HEK293 (cell line): ENCODE results near the gene TRMT112.

Source experiments
- BCL11A ChIP-seq: fragments of 450-650 bp; formaldehyde crosslinking; IDR thresholded peaks from 2 replicates; pipeline ENCODE4 v1.5.1; 2016; ENCODE audit warnings: low read depth, missing biosample characterization, missing genetic modification characterization
- GLI2 ChIP-seq: fragments of 450-650 bp; formaldehyde crosslinking; IDR thresholded peaks from 2 replicates; pipeline ENCODE4; 2017; ENCODE audit warnings: missing biosample characterization, missing genetic modification characterization, low read depth, borderline replicate concordance
- GLI4 ChIP-seq: fragments of 450-650 bp; formaldehyde crosslinking; IDR thresholded peaks from 2 replicates; pipeline ENCODE4 v1.5.1; 2016; ENCODE audit warnings: missing biosample characterization, missing genetic modification characterization
- GLIS2 ChIP-seq: fragments of 450-650 bp; formaldehyde crosslinking; IDR thresholded peaks from 2 replicates; pipeline ENCODE4 v1.5.1; 2016; ENCODE audit warnings: missing biosample characterization, missing genetic modification characterization
- OSR2 ChIP-seq: fragments of 450-650 bp; formaldehyde crosslinking; IDR thresholded peaks from 2 replicates; pipeline ENCODE4 v1.5.1; 2016; ENCODE audit warnings: missing biosample characterization, missing genetic modification characterization
- PRDM6 ChIP-seq: fragments of 450-650 bp; formaldehyde crosslinking; IDR thresholded peaks from 2 replicates; pipeline ENCODE4 v1.5.1; 2017; ENCODE audit warnings: missing biosample characterization, missing genetic modification characterization
- RBAK ChIP-seq: fragments of 450-650 bp; formaldehyde crosslinking; IDR thresholded peaks from 2 replicates; pipeline ENCODE4 v1.5.1; 2016; ENCODE audit warnings: missing biosample characterization, missing genetic modification characterization
- SCRT1 ChIP-seq: fragments of 450-650 bp; formaldehyde crosslinking; IDR thresholded peaks from 2 replicates; pipeline ENCODE4 v1.5.1; 2016; ENCODE audit warnings: missing biosample characterization, missing genetic modification characterization, borderline replicate concordance
- SETDB1 ChIP-seq: IDR thresholded peaks from one replicate; pipeline ENCODE4 v1.6.1; 2017; ENCODE audit warnings: mild to moderate bottlenecking, low read length, moderate library complexity, mixed read lengths; ENCODE audit not compliant: insufficient read length
- ZBTB44 ChIP-seq: fragments of 450-650 bp; IDR thresholded peaks from 2 replicates; pipeline ENCODE4 v1.5.1; 2018; ENCODE audit warnings: missing biosample characterization, mild to moderate bottlenecking, missing genetic modification characterization
- ZFHX2 ChIP-seq: fragments of 450-650 bp; formaldehyde crosslinking; conservative IDR thresholded peaks from 2 replicates; pipeline ENCODE4 v1.5.1; 2016; ENCODE audit warnings: missing biosample characterization, missing genetic modification characterization
- ZNF10 ChIP-seq: fragments of 450-650 bp; formaldehyde crosslinking; IDR thresholded peaks from 2 replicates; pipeline ENCODE4 v1.5.1; 2017; ENCODE audit warnings: missing biosample characterization, missing genetic modification characterization
- ZNF146 ChIP-seq: fragments of 450-650 bp; formaldehyde crosslinking; IDR thresholded peaks from 2 replicates; pipeline ENCODE4 v1.5.1; 2016; ENCODE audit warnings: missing biosample characterization, missing genetic modification characterization
- ZNF274 ChIP-seq, 2 experiments: fragments of 200-500 bp in 1 of 2; fragments of 450-650 bp in 1 of 2; sonication (Bioruptor generic) in 1 of 2; formaldehyde crosslinking in 1 of 2; IDR thresholded peaks; 2 replicates each; pipeline versions ENCODE4 v1.5.1 to v1.6.1; 2014 to 2016; ENCODE audit warnings: borderline replicate concordance in 1 of 2, inconsistent platforms in 1 of 2, low read length in 1 of 2, missing biosample characterization in 1 of 2, missing genetic modification characterization in 1 of 2
- ZNF311 ChIP-seq: fragments of 450-650 bp; formaldehyde crosslinking; IDR thresholded peaks from 2 replicates; pipeline ENCODE4 v1.5.1; 2017; ENCODE audit warnings: missing biosample characterization, missing genetic modification characterization, borderline replicate concordance
- ZNF658 ChIP-seq: fragments of 450-650 bp; formaldehyde crosslinking; IDR thresholded peaks from 2 replicates; pipeline ENCODE4; 2016; ENCODE audit warnings: missing biosample characterization, missing genetic modification characterization
- ZNF664 ChIP-seq: fragments of 450-650 bp; formaldehyde crosslinking; IDR thresholded peaks from 2 replicates; pipeline ENCODE4 v1.5.1; 2016; ENCODE audit warnings: missing biosample characterization, missing genetic modification characterization
- ZNF677 ChIP-seq: fragments of 450-650 bp; IDR thresholded peaks from 2 replicates; pipeline ENCODE4 v1.5.0; 2018; ENCODE audit warnings: missing biosample characterization, mild to moderate bottlenecking, missing genetic modification characterization, moderate library complexity
- ZNF76 ChIP-seq: fragments of 450-650 bp; formaldehyde crosslinking; IDR thresholded peaks from 2 replicates; pipeline ENCODE4; 2016; ENCODE audit warnings: low read depth, missing biosample characterization, missing genetic modification characterization, borderline replicate concordance
- ZNF830 ChIP-seq: fragments of 450-650 bp; IDR thresholded peaks from 2 replicates; pipeline ENCODE4 v1.5.0; 2018; ENCODE audit warnings: missing biosample characterization, missing genetic modification characterization, low read depth, mild to moderate bottlenecking, moderate library complexity
- ZNF837 ChIP-seq: fragments of 450-650 bp; formaldehyde crosslinking; IDR thresholded peaks from 2 replicates; pipeline ENCODE4 v1.5.1; 2016; ENCODE audit warnings: missing biosample characterization, missing genetic modification characterization
- ZNF843 ChIP-seq: fragments of 450-650 bp; formaldehyde crosslinking; IDR thresholded peaks from 2 replicates; pipeline ENCODE4 v1.5.1; 2016; ENCODE audit warnings: missing biosample characterization, missing genetic modification characterization
- ZSCAN18 ChIP-seq: fragments of 450-650 bp; formaldehyde crosslinking; IDR thresholded peaks from 2 replicates; pipeline ENCODE4 v1.5.1; 2016; ENCODE audit warnings: missing biosample characterization, missing genetic modification characterization
- ZSCAN30 ChIP-seq: fragments of 450-650 bp; IDR thresholded peaks from 2 replicates; pipeline ENCODE4 v1.5.1; 2018; ENCODE audit warnings: missing biosample characterization, mild to moderate bottlenecking, missing genetic modification characterization, moderate library complexity
- TF ChIP-seq, protein P1 (sequence below): fragments of 450-650 bp; formaldehyde crosslinking; IDR thresholded peaks from 2 replicates; pipeline ENCODE4 v1.5.0; 2017; ENCODE audit warnings: missing biosample characterization, missing genetic modification characterization, borderline replicate concordance
- TF ChIP-seq, protein P2 (sequence below): fragments of 450-650 bp; formaldehyde crosslinking; IDR thresholded peaks from 2 replicates; pipeline ENCODE4 v1.5.1; 2017; ENCODE audit warnings: missing biosample characterization, missing genetic modification characterization
- TF ChIP-seq, protein P3 (sequence below): fragments of 450-650 bp; formaldehyde crosslinking; IDR thresholded peaks from 2 replicates; pipeline ENCODE4 v1.5.1; 2016; ENCODE audit warnings: missing biosample characterization, missing genetic modification characterization

The TRMT112 gene

GRCh38 chr11:64269540-64270220 is 47.7 kb downstream of the TRMT112 start (continued):
- peak; percentile 73 for TF ChIP-seq ZSCAN30
- no peak for TF ChIP-seq ZNF311
- TF ChIP-seq ZNF677 (tag by site-specific recombination), result no peak
- TF ChIP-seq SCRT1 (tag by site-specific recombination), result no peak
- TF ChIP-seq ZNF146 (tag by site-specific recombination), result no peak
- peak; percentile 75 for TF ChIP-seq ZFHX2 (tag by site-specific recombination)
- TF ChIP-seq, protein P1, sequence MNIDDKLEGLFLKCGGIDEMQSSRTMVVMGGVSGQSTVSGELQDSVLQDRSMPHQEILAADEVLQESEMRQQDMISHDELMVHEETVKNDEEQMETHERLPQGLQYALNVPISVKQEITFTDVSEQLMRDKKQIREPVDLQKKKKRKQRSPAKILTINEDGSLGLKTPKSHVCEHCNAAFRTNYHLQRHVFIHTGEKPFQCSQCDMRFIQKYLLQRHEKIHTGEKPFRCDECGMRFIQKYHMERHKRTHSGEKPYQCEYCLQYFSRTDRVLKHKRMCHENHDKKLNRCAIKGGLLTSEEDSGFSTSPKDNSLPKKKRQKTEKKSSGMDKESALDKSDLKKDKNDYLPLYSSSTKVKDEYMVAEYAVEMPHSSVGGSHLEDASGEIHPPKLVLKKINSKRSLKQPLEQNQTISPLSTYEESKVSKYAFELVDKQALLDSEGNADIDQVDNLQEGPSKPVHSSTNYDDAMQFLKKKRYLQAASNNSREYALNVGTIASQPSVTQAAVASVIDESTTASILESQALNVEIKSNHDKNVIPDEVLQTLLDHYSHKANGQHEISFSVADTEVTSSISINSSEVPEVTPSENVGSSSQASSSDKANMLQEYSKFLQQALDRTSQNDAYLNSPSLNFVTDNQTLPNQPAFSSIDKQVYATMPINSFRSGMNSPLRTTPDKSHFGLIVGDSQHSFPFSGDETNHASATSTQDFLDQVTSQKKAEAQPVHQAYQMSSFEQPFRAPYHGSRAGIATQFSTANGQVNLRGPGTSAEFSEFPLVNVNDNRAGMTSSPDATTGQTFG (tag by site-specific recombination), result no peak
- TF ChIP-seq SETDB1, result no peak
- TF ChIP-seq ZNF843 (tag by site-specific recombination), result no peak
- no peak for TF ChIP-seq BCL11A (tag by site-specific recombination)
- TF ChIP-seq, protein P2, sequence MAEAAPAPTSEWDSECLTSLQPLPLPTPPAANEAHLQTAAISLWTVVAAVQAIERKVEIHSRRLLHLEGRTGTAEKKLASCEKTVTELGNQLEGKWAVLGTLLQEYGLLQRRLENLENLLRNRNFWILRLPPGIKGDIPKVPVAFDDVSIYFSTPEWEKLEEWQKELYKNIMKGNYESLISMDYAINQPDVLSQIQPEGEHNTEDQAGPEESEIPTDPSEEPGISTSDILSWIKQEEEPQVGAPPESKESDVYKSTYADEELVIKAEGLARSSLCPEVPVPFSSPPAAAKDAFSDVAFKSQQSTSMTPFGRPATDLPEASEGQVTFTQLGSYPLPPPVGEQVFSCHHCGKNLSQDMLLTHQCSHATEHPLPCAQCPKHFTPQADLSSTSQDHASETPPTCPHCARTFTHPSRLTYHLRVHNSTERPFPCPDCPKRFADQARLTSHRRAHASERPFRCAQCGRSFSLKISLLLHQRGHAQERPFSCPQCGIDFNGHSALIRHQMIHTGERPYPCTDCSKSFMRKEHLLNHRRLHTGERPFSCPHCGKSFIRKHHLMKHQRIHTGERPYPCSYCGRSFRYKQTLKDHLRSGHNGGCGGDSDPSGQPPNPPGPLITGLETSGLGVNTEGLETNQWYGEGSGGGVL (tag by site-specific recombination), result no peak
- no peak; the same call in 1 of the 2 replicates for TF ChIP-seq ZNF10 (tag by site-specific recombination)
- no peak for TF ChIP-seq PRDM6
- TF ChIP-seq ZNF837, result no peak
- no peak for TF ChIP-seq ZSCAN18 (tag by site-specific recombination)
- no peak for TF ChIP-seq ZNF664
- no peak for TF ChIP-seq GLI2 (tag by site-specific recombination)
- peak; percentile 25; the same call in 1 of the 2 replicates for TF ChIP-seq OSR2 (tag by site-specific recombination)
- 0 out of 2 replicates have a peak, but pooled peaks have one; percentile 3 for TF ChIP-seq ZBTB44 (tag by site-specific recombination)
- TF ChIP-seq, protein P3, sequence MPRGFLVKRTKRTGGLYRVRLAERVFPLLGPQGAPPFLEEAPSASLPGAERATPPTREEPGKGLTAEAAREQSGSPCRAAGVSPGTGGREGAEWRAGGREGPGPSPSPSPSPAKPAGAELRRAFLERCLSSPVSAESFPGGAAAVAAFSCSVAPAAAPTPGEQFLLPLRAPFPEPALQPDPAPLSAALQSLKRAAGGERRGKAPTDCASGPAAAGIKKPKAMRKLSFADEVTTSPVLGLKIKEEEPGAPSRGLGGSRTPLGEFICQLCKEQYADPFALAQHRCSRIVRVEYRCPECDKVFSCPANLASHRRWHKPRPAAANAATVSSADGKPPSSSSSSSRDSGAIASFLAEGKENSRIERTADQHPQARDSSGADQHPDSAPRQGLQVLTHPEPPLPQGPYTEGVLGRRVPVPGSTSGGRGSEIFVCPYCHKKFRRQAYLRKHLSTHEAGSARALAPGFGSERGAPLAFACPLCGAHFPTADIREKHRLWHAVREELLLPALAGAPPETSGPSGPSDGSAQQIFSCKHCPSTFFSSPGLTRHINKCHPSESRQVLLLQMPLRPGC (tag by site-specific recombination), result no peak
- no peak for TF ChIP-seq RBAK
- no peak for TF ChIP-seq GLI4 (tag by site-specific recombination)
- no peak for TF ChIP-seq ZNF830 (tag by site-specific recombination)
- TF ChIP-seq ZNF274 (IDR thresholded peaks at IDR 0.05; ENCODE audit: low read length), result no peak
- no peak for TF ChIP-seq ZNF274 (tag by site-specific recombination; IDR thresholded peaks at IDR 0.05; ENCODE audit: borderline replicate concordance)
- TF ChIP-seq ZNF76, result peak; percentile 97; the same call in 1 of the 2 replicates
- TF ChIP-seq GLIS2 (tag by site-specific recombination), result peak; percentile 61
- no peak for TF ChIP-seq ZNF658 (tag by site-specific recombination)
